Thyroid gland (tissue), 4 donors: ENCODE data around the gene SLC22A24.

Source experiments
- POLR2A ChIP-seq, 2 donors: fragments of 450-650 bp; IDR thresholded peaks; one replicate each; pipeline ENCODE4 v1.6.1; 2017; ENCODE audit warnings: antibody characterized with exemption in 2 of 2, mild to moderate bottlenecking in 2 of 2, moderate library complexity in 1 of 2
- TF ChIP-seq, protein P1 (sequence below), 6 experiments: fragments of 200-600 bp in 3 of 6; fragments of 450-650 bp in 3 of 6; sonication (generic) in 3 of 6; IDR thresholded peaks; one replicate each; pipeline ENCODE4 v1.5.1; 2016 to 2019; ENCODE audit warnings: antibody characterized with exemption in 6 of 6, mild to moderate bottlenecking in 2 of 6, inconsistent platforms in 1 of 6, moderate library complexity in 1 of 6

DNA sequence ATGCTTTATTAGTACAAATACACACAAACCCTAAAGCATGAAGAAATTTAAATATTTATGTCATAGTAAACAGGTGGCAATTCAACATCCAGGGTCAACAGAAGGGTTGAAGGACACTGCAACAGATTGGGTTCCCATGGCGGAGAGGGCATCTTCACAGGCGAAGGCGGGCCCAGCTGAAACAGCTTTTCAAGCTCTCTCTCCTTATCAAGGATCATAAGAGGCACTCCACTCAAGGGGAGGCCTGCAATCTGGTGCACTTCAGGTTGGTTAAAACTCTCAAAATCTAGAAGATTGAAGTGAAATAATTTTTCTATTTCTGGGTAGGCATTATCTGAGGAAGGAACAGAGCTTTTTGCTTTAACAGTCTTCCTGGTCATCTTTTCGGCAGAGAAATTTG is 111.6 kb downstream of the SLC22A24 start:
- TF ChIP-seq, protein P1, sequence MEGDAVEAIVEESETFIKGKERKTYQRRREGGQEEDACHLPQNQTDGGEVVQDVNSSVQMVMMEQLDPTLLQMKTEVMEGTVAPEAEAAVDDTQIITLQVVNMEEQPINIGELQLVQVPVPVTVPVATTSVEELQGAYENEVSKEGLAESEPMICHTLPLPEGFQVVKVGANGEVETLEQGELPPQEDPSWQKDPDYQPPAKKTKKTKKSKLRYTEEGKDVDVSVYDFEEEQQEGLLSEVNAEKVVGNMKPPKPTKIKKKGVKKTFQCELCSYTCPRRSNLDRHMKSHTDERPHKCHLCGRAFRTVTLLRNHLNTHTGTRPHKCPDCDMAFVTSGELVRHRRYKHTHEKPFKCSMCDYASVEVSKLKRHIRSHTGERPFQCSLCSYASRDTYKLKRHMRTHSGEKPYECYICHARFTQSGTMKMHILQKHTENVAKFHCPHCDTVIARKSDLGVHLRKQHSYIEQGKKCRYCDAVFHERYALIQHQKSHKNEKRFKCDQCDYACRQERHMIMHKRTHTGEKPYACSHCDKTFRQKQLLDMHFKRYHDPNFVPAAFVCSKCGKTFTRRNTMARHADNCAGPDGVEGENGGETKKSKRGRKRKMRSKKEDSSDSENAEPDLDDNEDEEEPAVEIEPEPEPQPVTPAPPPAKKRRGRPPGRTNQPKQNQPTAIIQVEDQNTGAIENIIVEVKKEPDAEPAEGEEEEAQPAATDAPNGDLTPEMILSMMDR (IDR thresholded peaks at IDR 0.05) = no peak
- no peak for TF ChIP-seq POLR2A (IDR thresholded peaks at IDR 0.05)
